Measurements from ENCODE around the gene CDKN2B.

DNA sequence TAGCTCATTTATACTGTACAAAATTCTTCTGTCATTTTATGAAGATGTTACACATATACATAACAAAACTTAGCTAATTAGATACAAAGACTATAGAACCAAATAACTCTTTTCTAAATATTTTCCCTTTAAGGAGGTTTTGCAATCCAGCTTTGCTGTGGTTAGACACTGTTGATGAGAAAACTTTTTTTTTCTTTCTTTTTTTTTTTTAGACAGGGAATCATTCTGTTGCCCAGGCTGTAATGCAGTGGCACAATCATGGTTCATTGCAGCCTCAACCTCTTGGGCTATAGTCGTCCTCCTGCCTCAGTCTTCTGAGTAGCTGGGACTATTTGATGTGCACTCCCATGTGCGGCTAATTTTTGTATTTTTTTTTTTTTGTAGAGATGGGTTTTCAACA lies 38.5 kb upstream of the CDKN2B start:
- TF ChIP-seq POLR2AphosphoS5 (IDR thresholded peaks at IDR 0.05) (no peak), MXI1 (conservative IDR thresholded peaks at IDR 0.05; ENCODE audit: poor library complexity, severe bottlenecking) (no peak), EP300 (conservative IDR thresholded peaks at IDR 0.05; ENCODE audit: poor library complexity, severe bottlenecking) (no peak), EZH2 (IDR thresholded peaks at IDR 0.05; ENCODE audit: borderline replicate concordance, insufficient read depth, low read length, poor library complexity, severe bottlenecking) (no peak), RAD21 (conservative IDR thresholded peaks at IDR 0.05) (no peak), SMC3 (conservative IDR thresholded peaks at IDR 0.05; ENCODE audit: poor library complexity) (no peak)
- TF ChIP-seq, protein P1, sequence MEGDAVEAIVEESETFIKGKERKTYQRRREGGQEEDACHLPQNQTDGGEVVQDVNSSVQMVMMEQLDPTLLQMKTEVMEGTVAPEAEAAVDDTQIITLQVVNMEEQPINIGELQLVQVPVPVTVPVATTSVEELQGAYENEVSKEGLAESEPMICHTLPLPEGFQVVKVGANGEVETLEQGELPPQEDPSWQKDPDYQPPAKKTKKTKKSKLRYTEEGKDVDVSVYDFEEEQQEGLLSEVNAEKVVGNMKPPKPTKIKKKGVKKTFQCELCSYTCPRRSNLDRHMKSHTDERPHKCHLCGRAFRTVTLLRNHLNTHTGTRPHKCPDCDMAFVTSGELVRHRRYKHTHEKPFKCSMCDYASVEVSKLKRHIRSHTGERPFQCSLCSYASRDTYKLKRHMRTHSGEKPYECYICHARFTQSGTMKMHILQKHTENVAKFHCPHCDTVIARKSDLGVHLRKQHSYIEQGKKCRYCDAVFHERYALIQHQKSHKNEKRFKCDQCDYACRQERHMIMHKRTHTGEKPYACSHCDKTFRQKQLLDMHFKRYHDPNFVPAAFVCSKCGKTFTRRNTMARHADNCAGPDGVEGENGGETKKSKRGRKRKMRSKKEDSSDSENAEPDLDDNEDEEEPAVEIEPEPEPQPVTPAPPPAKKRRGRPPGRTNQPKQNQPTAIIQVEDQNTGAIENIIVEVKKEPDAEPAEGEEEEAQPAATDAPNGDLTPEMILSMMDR (IDR thresholded peaks at IDR 0.05; ENCODE audit: poor library complexity, severe bottlenecking): no peak

Data from neural cell (in vitro differentiated cells).